Mesenteric fat pad (tissue), 1 donor: ENCODE data around the gene DTWD1. TPM values are rescaled to one million over a fixed set of nuclear protein-coding genes. Genes with fewer than 3 reads are reported as not detected.
"Not testable (repeated sequence)": the region's sequence is repeated elsewhere in the genome, so short reads cannot be mapped to it uniquely, and the experiment has no call there.

ENCODE experiments used
- DNase-seq: peaks from one replicate; pipeline ENCODE4 v3.0.0-alpha.2; 2020; ENCODE audit warnings: low spot score
- long read RNA-seq: library from polyadenylated mRNA; unstranded; transcript quantifications from one replicate; pipeline ENCODE4 v2.0.0, GENCODE V29; 2020
- total RNA-seq: library from RNA; stranded (reverse); fragmentation: NEBNext Ultra II Directional; extraction: Animal tissue kit (Norgen Biotek cat#: 25700); gene quantifications from one replicate; pipeline ENCODE4 v1.2.1, GENCODE V29; 2021
- donor health status: DM: yes; HTN: yes; CAD: no.

DTWD1 gene
- total RNA-seq = 30.7 TPM
- long read RNA-seq, full-length matches to known transcripts = 21 of 41 reads
- long read RNA-seq, partial matches to known transcripts = 1 of 41 reads
- long read RNA-seq, other reads (novel, unspliced or antisense) = 19 of 41 reads

- DNase-seq = peak; percentile 98
Observed at GRCh38 chr15:49620658-49621368, at the start of gene DTWD1, which contains the start of gene FAM227B. DTWD1 (plus strand) TSS chr15:49621048; CDS start chr15:49625168, 4,120 bp downstream. FAM227B (minus strand) TSS chr15:49620818; CDS start chr15:49615171, 5,647 bp downstream.

- no peak for DNase-seq
Observed at GRCh38 chr15:49573421-49573820, 47.4 kb upstream of the DTWD1 start.

- DNase-seq = no peak
Observed at GRCh38 chr15:49589030-49589429, 31.8 kb upstream of the DTWD1 start.

- DNase-seq = not testable (repeated sequence)
Observed at GRCh38 chr15:49592829-49593316, 28.0 kb upstream of the DTWD1 start.

- no peak for DNase-seq
Observed at GRCh38 chr15:49604625-49605409, 16.0 kb upstream of the DTWD1 start.

- DNase-seq = no peak
Observed at GRCh38 chr15:49605588-49605987, 15.3 kb upstream of the DTWD1 start.

GRCh38 chr15:49606594-49606993, 14.3 kb upstream of the DTWD1 start:
- no peak for DNase-seq

GRCh38 chr15:49610157-49610918, 10.5 kb upstream of the DTWD1 start:
- DNase-seq = no peak

- DNase-seq = not testable (repeated sequence)
Observed at GRCh38 chr15:49612240-49612639, 8.6 kb upstream of the DTWD1 start.

- DNase-seq = no peak
Observed at GRCh38 chr15:49619226-49619625, 1.6 kb upstream of the DTWD1 start.

- DNase-seq = no peak
Observed at GRCh38 chr15:49620199-49620598, 649 bp upstream of the DTWD1 start.

GRCh38 chr15:49621401-49621811, 558 bp downstream of the DTWD1 start:
- no peak for DNase-seq

GRCh38 chr15:49621887-49622286, 1.0 kb downstream of the DTWD1 start:
- no peak for DNase-seq

- no peak for DNase-seq
Observed at GRCh38 chr15:49622561-49622960, 1.7 kb downstream of the DTWD1 start.

- DNase-seq = no peak
Observed at GRCh38 chr15:49624056-49624455, 3.2 kb downstream of the DTWD1 start.

GRCh38 chr15:49625460-49626036, 4.7 kb downstream of the DTWD1 start:
- no peak for DNase-seq

- DNase-seq = no peak
Observed at GRCh38 chr15:49627407-49627877, 6.6 kb downstream of the DTWD1 start.

- DNase-seq = no peak
Observed at GRCh38 chr15:49628379-49628778, 7.5 kb downstream of the DTWD1 start.

GRCh38 chr15:49637857-49638256, 17.0 kb downstream of the DTWD1 start:
- DNase-seq = no peak

- DNase-seq = no peak
Observed at GRCh38 chr15:49644364-49644794, 23.5 kb downstream of the DTWD1 start.

- DNase-seq = no peak
Observed at GRCh38 chr15:49645277-49645676, 24.4 kb downstream of the DTWD1 start.
